Neural cell (in vitro differentiated cells): ENCODE results near the gene GNRH2. TPM values are rescaled to one million over a fixed set of nuclear protein-coding genes. Genes with fewer than 3 reads are reported as not detected.

Source experiments
- H2AFZ ChIP-seq: fragments of 200-600, 300-800 bp; sonication (generic), shearing (Covaris generic); 2 replicates; pipeline ENCODE4 v1.6.0; 2014; ENCODE audit warnings: low read depth, mild to moderate bottlenecking, antibody characterized with exemption, low read length, moderate library complexity
- H3F3A ChIP-seq: fragments of 200-600 bp; shearing (Covaris generic); 2 replicates; pipeline ENCODE4 v1.6.1; 2016; ENCODE audit warnings: mild to moderate bottlenecking, moderate library complexity, mixed read lengths, antibody characterized with exemption, low read length; ENCODE audit not compliant: insufficient read depth, poor library complexity, severe bottlenecking
- H3K27ac ChIP-seq: fragments of 200-600, 300-800 bp; sonication (generic), shearing (Covaris generic); 2 replicates; pipeline ENCODE4 v1.5.1; 2014; ENCODE audit warnings: mild to moderate bottlenecking, low read length, moderate library complexity
- H3K27me3 ChIP-seq: fragments of 300-800, 200-600 bp; sonication (generic), shearing (Covaris generic); 2 replicates; pipeline ENCODE4 v1.6.0; 2014; ENCODE audit warnings: mild to moderate bottlenecking, low read depth, low read length, moderate library complexity; ENCODE audit not compliant: insufficient read depth
- H3K36me3 ChIP-seq: fragments of 300-800, 200-600 bp; sonication (generic), shearing (Covaris generic); 2 replicates; pipeline ENCODE4 v1.5.1; 2014; ENCODE audit warnings: mild to moderate bottlenecking, antibody characterized with exemption, low read length, moderate library complexity; ENCODE audit not compliant: insufficient read depth
- H3K4me2 ChIP-seq: fragments of 300-800, 200-600 bp; sonication (generic), shearing (Covaris generic); 2 replicates; pipeline ENCODE4 v1.6.0; 2014; ENCODE audit warnings: mild to moderate bottlenecking, low read length
- H3K4me3 ChIP-seq: fragments of 300-800, 200-600 bp; sonication (generic), shearing (Covaris generic); 2 replicates; pipeline ENCODE4 v1.5.1; 2014; ENCODE audit warnings: mild to moderate bottlenecking, low read length, moderate library complexity
- H3K79me2 ChIP-seq: fragments of 200-600 bp; shearing (Covaris generic); replicated peaks from 2 replicates; pipeline ENCODE4 v1.6.0; 2014; ENCODE audit warnings: mild to moderate bottlenecking, low read length, moderate library complexity; ENCODE audit not compliant: insufficient read depth
- H3K9ac ChIP-seq: fragments of 300-800, 200-600 bp; sonication (generic), shearing (Covaris generic); 2 replicates; pipeline ENCODE4 v1.6.1; 2016; ENCODE audit warnings: mild to moderate bottlenecking, low read length, mixed read lengths
- H3K9me2 ChIP-seq: fragments of 200-600 bp; shearing (Covaris generic); 2 replicates; pipeline ENCODE4 v1.6.1; 2016; ENCODE audit warnings: mild to moderate bottlenecking, low read length, mixed read lengths; ENCODE audit not compliant: insufficient read depth
- H3K9me3 ChIP-seq: fragments of 200-600, 300-800 bp; sonication (generic), shearing (Covaris generic); 2 replicates; pipeline ENCODE4 v1.6.1; 2016; ENCODE audit warnings: mild to moderate bottlenecking, mixed run types, low read length, moderate library complexity, mixed read lengths
- H4K20me1 ChIP-seq: fragments of 200-600 bp; shearing (Covaris generic); 2 replicates; pipeline ENCODE4 v1.6.1; 2016; ENCODE audit warnings: mild to moderate bottlenecking, mixed run types; ENCODE audit not compliant: insufficient read depth
- CTCF ChIP-seq: fragments of 450-650 bp; IDR thresholded peaks from 2 replicates; pipeline ENCODE4 v1.5.1; 2014; ENCODE audit warnings: antibody characterized with exemption, mild to moderate bottlenecking, moderate library complexity; ENCODE audit not compliant: poor library complexity, severe bottlenecking
- EP300 ChIP-seq: fragments of 450-650 bp; conservative IDR thresholded peaks from 2 replicates; pipeline ENCODE4 v1.6.1; 2014; ENCODE audit warnings: antibody characterized with exemption, mild to moderate bottlenecking, moderate library complexity; ENCODE audit not compliant: poor library complexity, severe bottlenecking
- EZH2 ChIP-seq: fragments of 200-600, 300-800 bp; shearing (Covaris generic), sonication (generic); IDR thresholded peaks from 2 replicates; pipeline ENCODE4 v1.6.1; 2014; ENCODE audit warnings: antibody characterized with exemption, low read length, borderline replicate concordance, mild to moderate bottlenecking; ENCODE audit not compliant: insufficient read depth, poor library complexity, severe bottlenecking
- MXI1 ChIP-seq: fragments of 450-650 bp; conservative IDR thresholded peaks from 2 replicates; pipeline ENCODE4 v1.6.1; 2014; ENCODE audit warnings: antibody characterized with exemption, mild to moderate bottlenecking; ENCODE audit not compliant: poor library complexity, severe bottlenecking
- POLR2AphosphoS5 ChIP-seq: IDR thresholded peaks from 2 replicates; pipeline ENCODE4 v1.6.1; 2012
- RAD21 ChIP-seq: fragments of 450-650 bp; conservative IDR thresholded peaks from 2 replicates; pipeline ENCODE4 v1.6.1; 2014; ENCODE audit warnings: antibody characterized with exemption, mild to moderate bottlenecking, moderate library complexity
- REST ChIP-seq: IDR thresholded peaks from 2 replicates; pipeline ENCODE4 v1.6.1; 2012; ENCODE audit warnings: borderline replicate concordance
- SMC3 ChIP-seq: fragments of 450-650 bp; conservative IDR thresholded peaks from 2 replicates; pipeline ENCODE4 v1.6.1; 2014; ENCODE audit warnings: antibody characterized with exemption, mild to moderate bottlenecking, moderate library complexity; ENCODE audit not compliant: poor library complexity
- TAF1 ChIP-seq: IDR thresholded peaks from 2 replicates; pipeline ENCODE4 v1.6.1; 2012; ENCODE audit warnings: low read depth
- polyA plus RNA-seq: library from polyadenylated mRNA; depleted of rRNA; stranded (reverse); fragments of >200 nt; gene quantifications from 2 replicates; pipeline ENCODE4 v1.2.3, GENCODE V29; 2014

The GNRH2 gene
- polyA plus RNA-seq, 1 donor from 2014 or later: 1.9 TPM

- TF ChIP-seq EZH2 (no peak), TAF1 (no peak), RAD21 (no peak), REST (no peak), POLR2AphosphoS5 (no peak), CTCF (no peak), MXI1 (no peak), EP300 (no peak), SMC3 (no peak)
- Histone ChIP-seq H3K9me3 (no peaks in the 10 kb centered on the region), H3K36me3 (no peaks in the 10 kb centered on the region), H3K27me3 (peaks cover 17% of the 10 kb centered on the region), H3F3A (no peaks in the 10 kb centered on the region), H3K9ac (no peak overlapping the region), H3K4me3 (no peak overlapping the region), H3K4me2 (no peak overlapping the region), H2AFZ (no peak overlapping the region), H3K27ac (no peak overlapping the region), H3K9me2 (no peaks in the 10 kb centered on the region), H4K20me1 (no peaks in the 10 kb centered on the region), H3K79me2 (no peaks in the 10 kb centered on the region)
Measured at GRCh38 chr20:3067139-3068014, 24.0 kb downstream of the GNRH2 start.

GRCh38 chr20:3068075-3068474 is 24.7 kb downstream of the GNRH2 start:
- Histone ChIP-seq H3K4me2 (no peak overlapping the region), H2AFZ (no peak overlapping the region), H4K20me1 (no peaks in the 10 kb centered on the region), H3K36me3 (no peaks in the 10 kb centered on the region), H3K9ac (no peak overlapping the region), H3K27me3 (peaks cover 24% of the 10 kb centered on the region), H3K9me3 (no peaks in the 10 kb centered on the region), H3K9me2 (no peaks in the 10 kb centered on the region), H3K27ac (no peak overlapping the region), H3K4me3 (no peak overlapping the region), H3K79me2 (no peaks in the 10 kb centered on the region), H3F3A (no peaks in the 10 kb centered on the region)
- TF ChIP-seq EZH2 (no peak), MXI1 (no peak)
